ENCODE measurements around the gene INPP5E. TPM values are rescaled to one million over a fixed set of nuclear protein-coding genes. Genes with fewer than 3 reads are reported as not detected.

INPP5E gene
- total and polyA plus RNA-seq, 2 experiments from 2014 or later: 5.0 to 8.1 TPM

DNA sequence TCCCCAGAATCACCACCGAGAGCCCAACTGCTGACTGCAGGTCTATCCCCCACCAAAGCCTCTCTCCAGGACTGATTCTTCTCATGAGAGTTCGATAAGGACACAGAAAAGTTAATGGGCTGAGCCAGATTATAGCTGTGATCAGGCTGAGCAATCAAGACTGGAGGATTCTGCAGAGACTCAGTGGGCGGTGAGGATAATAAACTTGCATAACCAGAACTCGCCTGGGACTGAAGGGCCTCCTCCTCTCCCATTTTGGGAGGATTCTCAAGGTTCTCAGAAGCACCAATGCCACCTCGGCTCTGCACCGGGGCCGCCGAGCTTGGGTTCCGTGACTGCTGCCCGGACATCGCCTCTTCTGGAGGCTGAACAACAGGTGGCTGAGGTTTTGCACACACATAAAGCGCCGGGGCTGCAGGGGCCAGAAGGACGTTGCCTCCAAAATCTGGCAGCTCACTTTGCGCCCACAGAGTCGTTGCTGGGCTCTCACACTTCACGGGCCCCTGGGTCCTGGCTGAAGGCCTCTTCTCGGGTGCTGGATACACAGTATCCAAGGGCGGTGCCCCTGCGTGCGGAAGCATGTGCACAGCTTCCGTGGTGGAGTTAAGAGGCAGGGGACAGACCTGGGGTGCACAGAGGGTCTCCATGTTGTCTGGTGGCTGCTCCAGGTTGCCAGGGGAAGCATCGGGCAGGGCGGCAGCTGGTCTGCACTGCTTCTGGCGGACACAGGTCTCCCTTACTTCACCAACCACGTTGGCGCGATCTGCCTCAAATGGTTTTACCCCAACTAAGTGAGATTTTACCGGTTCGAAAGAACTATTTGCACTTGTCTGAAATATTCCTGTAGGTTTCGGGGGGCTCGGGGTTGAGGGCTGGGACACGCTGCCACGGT, 35.6 kb upstream of the INPP5E start:
- H3K27me3 ChIP-seq (replicated peaks; ENCODE audit: insufficient read depth): no peaks in the 10 kb centered on the region
- no peak overlapping the region for H2AFZ ChIP-seq
- TF ChIP-seq EZH2 (IDR thresholded peaks at IDR 0.05; ENCODE audit: insufficient read depth, poor library complexity, severe bottlenecking) (no peak), EZH2phosphoT487 (IDR thresholded peaks at IDR 0.05; ENCODE audit: insufficient read depth, low read depth) (no peak)
- no peak overlapping the region for H3K4me3 ChIP-seq
- H3K9ac ChIP-seq: no peak overlapping the region
- peaks cover 58% of the 10 kb centered on the region; the same call in 1 of the 2 replicates for H3K36me3 ChIP-seq (ENCODE audit: low read depth)
- H3K4me1 ChIP-seq (ENCODE audit: insufficient read depth): no peaks in the 10 kb centered on the region
- H3K9me2 ChIP-seq (ENCODE audit: insufficient read depth): no peaks in the 10 kb centered on the region
- in situ Hi-C loops (cut with MboI): no loop called here
- peaks cover 100% of the 10 kb centered on the region for H3K79me2 ChIP-seq (ENCODE audit: insufficient read depth)
- H3K4me2 ChIP-seq (ENCODE audit: unreplicated experiment): no peak overlapping the region
- no peaks in the 10 kb centered on the region for H3F3A ChIP-seq (ENCODE audit: insufficient read depth)
- H3K9me3 ChIP-seq (ENCODE audit: low read depth): no peaks in the 10 kb centered on the region
- no peaks in the 10 kb centered on the region; the same call in 1 of the 2 replicates for H4K20me1 ChIP-seq (ENCODE audit: insufficient read depth)
- WGBS, 2 experiments (ENCODE audit: low coverage in 1 of 2, low lambda C conversion rate in 2 of 2, missing lambda C conversion rate in 2 of 2): 86 to 88% methylated on average over 32 to 34 of the region's 34 CpGs
- no peak for DNase-seq
- no peak overlapping the region for H3K27ac ChIP-seq

DNA sequence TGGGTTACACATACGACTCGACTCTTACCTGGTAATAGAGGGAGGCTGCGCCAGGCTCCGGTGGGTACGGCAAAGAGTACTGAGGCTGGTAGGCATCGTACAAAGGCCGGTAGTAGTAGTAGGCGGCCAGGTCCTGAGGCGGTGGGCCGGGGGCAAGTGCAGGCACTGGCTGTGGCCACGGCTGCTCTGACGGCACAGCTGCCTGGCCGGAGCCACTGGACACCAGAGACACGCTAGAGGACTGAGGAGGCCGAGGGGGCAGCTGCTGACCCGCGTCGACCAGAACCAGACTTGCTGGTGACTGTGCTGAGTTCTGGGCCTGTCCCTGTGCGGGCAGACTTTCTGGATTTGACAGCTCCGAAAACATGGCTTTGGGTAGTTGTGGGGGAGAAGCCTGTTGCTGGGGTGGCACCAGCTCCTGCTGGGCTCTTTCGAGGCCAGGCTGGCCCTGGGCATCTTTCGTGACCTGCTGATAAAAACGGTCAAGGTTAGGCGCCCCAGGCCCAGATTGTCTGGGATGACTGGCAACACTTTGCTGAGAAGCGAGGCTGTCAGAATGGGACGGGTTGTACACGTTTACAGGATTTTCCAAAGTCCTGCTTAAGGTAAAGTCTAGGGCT, 34.5 kb upstream of the INPP5E start:
- Histone ChIP-seq H3K36me3 (ENCODE audit: low read depth) (peaks cover 61% of the 10 kb centered on the region; the same call in 1 of the 2 replicates), H2AFZ (no peak overlapping the region), H4K20me1 (ENCODE audit: insufficient read depth) (no peaks in the 10 kb centered on the region; the same call in 1 of the 2 replicates)

DNA sequence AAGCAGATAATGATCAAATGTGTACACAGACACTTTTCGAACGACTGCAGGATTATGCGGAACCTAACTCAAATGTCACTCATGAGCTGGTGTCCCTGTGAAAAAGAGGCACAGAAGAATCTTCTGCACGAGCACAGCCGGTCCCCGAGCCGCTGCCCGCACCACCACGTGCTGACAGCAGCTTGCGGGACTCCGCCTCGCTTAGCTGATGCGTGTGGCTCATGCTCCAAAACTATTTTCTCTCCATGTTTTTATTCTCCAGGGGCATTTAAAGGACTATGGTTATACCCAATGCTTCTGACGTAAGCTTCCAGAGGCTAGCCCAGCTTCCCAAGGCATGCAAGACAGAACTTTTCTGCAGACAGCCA, 33.7 kb upstream of the INPP5E start:
- H3K27ac ChIP-seq: no peak overlapping the region
- DNase-seq: no peak
- H3K4me1 ChIP-seq (ENCODE audit: insufficient read depth): no peaks in the 10 kb centered on the region
- in situ Hi-C loops (cut with MboI): no loop called here
- H3K4me2 ChIP-seq (ENCODE audit: unreplicated experiment): no peak overlapping the region
- H3K27me3 ChIP-seq (replicated peaks; ENCODE audit: insufficient read depth): no peaks in the 10 kb centered on the region
- no peaks in the 10 kb centered on the region for H3F3A ChIP-seq (ENCODE audit: insufficient read depth)
- no peaks in the 10 kb centered on the region; the same call in 1 of the 2 replicates for H4K20me1 ChIP-seq (ENCODE audit: insufficient read depth)
- H3K9me3 ChIP-seq (ENCODE audit: low read depth): no peaks in the 10 kb centered on the region
- H3K36me3 ChIP-seq (ENCODE audit: low read depth): peaks cover 62% of the 10 kb centered on the region
- WGBS, 2 experiments (ENCODE audit: low coverage in 1 of 2, low lambda C conversion rate in 2 of 2, missing lambda C conversion rate in 2 of 2): 93 to 94% methylated on average over 14 of the region's 14 CpGs
- H3K9ac ChIP-seq: no peak overlapping the region
- no peak overlapping the region for H2AFZ ChIP-seq
- no peaks in the 10 kb centered on the region for H3K9me2 ChIP-seq (ENCODE audit: insufficient read depth)
- TF ChIP-seq EZH2 (IDR thresholded peaks at IDR 0.05; ENCODE audit: insufficient read depth, poor library complexity, severe bottlenecking): no peak
- TF ChIP-seq EZH2phosphoT487 (IDR thresholded peaks at IDR 0.05; ENCODE audit: insufficient read depth, low read depth): no peak
- H3K79me2 ChIP-seq (ENCODE audit: insufficient read depth): peaks cover 100% of the 10 kb centered on the region
- H3K4me3 ChIP-seq: no peak overlapping the region

More for the DNA sequence above, 34.5 kb upstream of the INPP5E start:
- no peak for DNase-seq
- in situ Hi-C loops (cut with MboI): no loop called here
- peaks cover 100% of the 10 kb centered on the region for H3K79me2 ChIP-seq (ENCODE audit: insufficient read depth)
- H3K27me3 ChIP-seq (replicated peaks; ENCODE audit: insufficient read depth): no peaks in the 10 kb centered on the region
- H3K9ac ChIP-seq: no peak overlapping the region
- WGBS, 2 experiments (ENCODE audit: low coverage in 1 of 2, low lambda C conversion rate in 2 of 2, missing lambda C conversion rate in 2 of 2): 89 to 90% methylated on average over 27 of the region's 27 CpGs
- no peaks in the 10 kb centered on the region for H3K4me1 ChIP-seq (ENCODE audit: insufficient read depth)
- no peak overlapping the region for H3K4me3 ChIP-seq
- H3K9me2 ChIP-seq (ENCODE audit: insufficient read depth): no peaks in the 10 kb centered on the region
- TF ChIP-seq EZH2phosphoT487 (IDR thresholded peaks at IDR 0.05; ENCODE audit: insufficient read depth, low read depth) (no peak), EZH2 (IDR thresholded peaks at IDR 0.05; ENCODE audit: insufficient read depth, poor library complexity, severe bottlenecking) (no peak)
- H3F3A ChIP-seq (ENCODE audit: insufficient read depth): no peaks in the 10 kb centered on the region
- H3K9me3 ChIP-seq (ENCODE audit: low read depth): no peaks in the 10 kb centered on the region
- H3K4me2 ChIP-seq (ENCODE audit: unreplicated experiment): no peak overlapping the region
- no peak overlapping the region for H3K27ac ChIP-seq

DNA sequence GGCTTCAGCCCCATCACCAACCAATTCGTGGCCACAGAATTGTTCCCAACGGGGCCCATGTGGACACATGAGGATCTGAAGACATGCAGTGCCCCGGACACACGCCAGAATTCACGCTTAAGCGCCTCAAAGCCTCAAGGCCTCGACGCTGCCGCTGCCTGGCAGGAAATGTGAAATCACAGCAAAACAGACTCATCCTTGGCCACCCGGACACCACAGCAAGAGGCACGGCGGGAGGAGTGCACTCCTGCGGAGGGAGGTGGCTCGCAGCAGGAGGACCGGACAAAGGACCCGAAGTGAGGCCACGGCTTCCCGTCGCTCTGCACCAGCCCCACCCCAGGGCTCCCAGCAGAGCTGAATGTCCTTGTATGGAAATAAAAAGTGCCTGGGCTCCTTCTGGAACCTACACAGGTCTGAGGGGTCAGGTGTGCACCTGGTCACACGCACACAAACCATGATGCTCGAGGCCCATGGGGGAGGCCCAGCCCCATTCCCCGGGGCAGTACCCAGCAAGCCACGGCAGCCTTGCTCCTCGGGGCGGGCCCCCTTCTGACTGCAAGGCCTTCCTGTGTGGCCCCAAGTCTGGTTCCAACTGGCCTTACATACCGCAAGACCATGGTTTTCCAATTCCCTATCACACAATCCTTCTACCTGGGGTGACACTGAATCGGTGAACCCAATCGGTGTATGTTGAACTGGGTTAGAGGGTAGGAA, 33.2 kb upstream of the INPP5E start:
- Histone ChIP-seq H3K9ac (no peak overlapping the region), H3F3A (ENCODE audit: insufficient read depth) (no peaks in the 10 kb centered on the region), H3K27me3 (replicated peaks; ENCODE audit: insufficient read depth) (no peaks in the 10 kb centered on the region), H3K27ac (no peak overlapping the region), H4K20me1 (ENCODE audit: insufficient read depth) (no peaks in the 10 kb centered on the region; the same call in 1 of the 2 replicates), H3K36me3 (ENCODE audit: low read depth) (peaks cover 68% of the 10 kb centered on the region), H3K4me1 (ENCODE audit: insufficient read depth) (no peaks in the 10 kb centered on the region), H3K4me3 (no peak overlapping the region), H2AFZ (no peak overlapping the region), H3K79me2 (ENCODE audit: insufficient read depth) (peaks cover 100% of the 10 kb centered on the region), H3K4me2 (ENCODE audit: unreplicated experiment) (no peak overlapping the region), H3K9me2 (ENCODE audit: insufficient read depth) (no peaks in the 10 kb centered on the region), H3K9me3 (ENCODE audit: low read depth) (no peaks in the 10 kb centered on the region)
- WGBS, 2 experiments (ENCODE audit: low coverage in 1 of 2, low lambda C conversion rate in 2 of 2, missing lambda C conversion rate in 2 of 2): 85 to 87% methylated on average over 28 of the region's 28 CpGs
- in situ Hi-C loops (cut with MboI): no loop called here
- TF ChIP-seq EZH2 (IDR thresholded peaks at IDR 0.05; ENCODE audit: insufficient read depth, poor library complexity, severe bottlenecking) (no peak), EZH2phosphoT487 (IDR thresholded peaks at IDR 0.05; ENCODE audit: insufficient read depth, low read depth) (no peak)
- no peak for DNase-seq

Data from GM23248 (cell line).